HCT116 (cell line): ENCODE measurements around the gene PRKCQ.

Experiments used
- CTCF ChIP-seq, 3 experiments: fragments of 200-600 bp in 1 of 3; sonication (generic) in 1 of 3; IDR thresholded peaks in 2 of 3; conservative IDR thresholded peaks in 1 of 3; 2 replicates each; pipeline ENCODE4 v1.5.1; 2012 to 2017; ENCODE audit warnings: low read depth in 2 of 3, low read length in 2 of 3, antibody characterized with exemption in 1 of 3, borderline replicate concordance in 1 of 3, control low read depth in 1 of 3, mild to moderate bottlenecking in 1 of 3, mixed read lengths in 1 of 3, mixed run types in 1 of 3, moderate library complexity in 1 of 3; ENCODE audit not compliant: insufficient read depth in 1 of 3
- EGR1 ChIP-seq: IDR thresholded peaks from 2 replicates; pipeline ENCODE4 v1.6.1; 2012; ENCODE audit warnings: low read depth
- MAX ChIP-seq: IDR thresholded peaks from 2 replicates; pipeline ENCODE4 v1.6.1; 2012
- RAD21 ChIP-seq: IDR thresholded peaks from 2 replicates; pipeline ENCODE4 v1.6.1; 2012; ENCODE audit warnings: low read depth, mild to moderate bottlenecking
- SIN3A ChIP-seq: IDR thresholded peaks from 2 replicates; pipeline ENCODE4 v1.6.1; 2012; ENCODE audit warnings: low read depth
- TF ChIP-seq, protein P1 (sequence below): IDR thresholded peaks from 2 replicates; pipeline ENCODE4 v1.6.1; 2012; ENCODE audit warnings: low read depth

DNA sequence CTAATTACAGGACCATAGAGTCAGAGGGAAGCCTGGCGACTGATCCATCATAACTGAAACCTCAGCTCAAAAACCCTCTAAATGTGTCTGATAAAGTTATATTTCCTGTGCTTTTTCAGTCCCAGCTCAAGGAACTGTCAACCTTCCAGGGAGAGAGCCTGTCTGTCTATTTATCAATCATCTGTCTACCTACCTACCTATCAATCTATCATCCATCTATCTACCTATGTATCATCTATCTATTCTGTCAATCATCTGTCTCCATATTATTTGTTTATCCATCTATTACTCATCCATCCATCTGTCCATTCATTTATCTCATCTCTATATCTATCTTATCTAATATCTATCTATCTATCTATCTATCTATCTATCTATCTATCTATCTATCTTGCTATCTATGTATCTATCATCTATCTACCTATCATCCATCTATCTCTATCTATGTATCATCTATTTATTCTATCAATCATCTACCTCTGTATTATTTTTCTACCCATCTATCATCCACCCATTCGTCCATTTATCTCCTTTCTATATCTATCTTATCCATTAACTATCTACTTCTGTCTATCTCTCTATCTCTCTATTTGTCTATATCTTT is 161.4 kb downstream of the PRKCQ start:
- TF ChIP-seq, protein P1, sequence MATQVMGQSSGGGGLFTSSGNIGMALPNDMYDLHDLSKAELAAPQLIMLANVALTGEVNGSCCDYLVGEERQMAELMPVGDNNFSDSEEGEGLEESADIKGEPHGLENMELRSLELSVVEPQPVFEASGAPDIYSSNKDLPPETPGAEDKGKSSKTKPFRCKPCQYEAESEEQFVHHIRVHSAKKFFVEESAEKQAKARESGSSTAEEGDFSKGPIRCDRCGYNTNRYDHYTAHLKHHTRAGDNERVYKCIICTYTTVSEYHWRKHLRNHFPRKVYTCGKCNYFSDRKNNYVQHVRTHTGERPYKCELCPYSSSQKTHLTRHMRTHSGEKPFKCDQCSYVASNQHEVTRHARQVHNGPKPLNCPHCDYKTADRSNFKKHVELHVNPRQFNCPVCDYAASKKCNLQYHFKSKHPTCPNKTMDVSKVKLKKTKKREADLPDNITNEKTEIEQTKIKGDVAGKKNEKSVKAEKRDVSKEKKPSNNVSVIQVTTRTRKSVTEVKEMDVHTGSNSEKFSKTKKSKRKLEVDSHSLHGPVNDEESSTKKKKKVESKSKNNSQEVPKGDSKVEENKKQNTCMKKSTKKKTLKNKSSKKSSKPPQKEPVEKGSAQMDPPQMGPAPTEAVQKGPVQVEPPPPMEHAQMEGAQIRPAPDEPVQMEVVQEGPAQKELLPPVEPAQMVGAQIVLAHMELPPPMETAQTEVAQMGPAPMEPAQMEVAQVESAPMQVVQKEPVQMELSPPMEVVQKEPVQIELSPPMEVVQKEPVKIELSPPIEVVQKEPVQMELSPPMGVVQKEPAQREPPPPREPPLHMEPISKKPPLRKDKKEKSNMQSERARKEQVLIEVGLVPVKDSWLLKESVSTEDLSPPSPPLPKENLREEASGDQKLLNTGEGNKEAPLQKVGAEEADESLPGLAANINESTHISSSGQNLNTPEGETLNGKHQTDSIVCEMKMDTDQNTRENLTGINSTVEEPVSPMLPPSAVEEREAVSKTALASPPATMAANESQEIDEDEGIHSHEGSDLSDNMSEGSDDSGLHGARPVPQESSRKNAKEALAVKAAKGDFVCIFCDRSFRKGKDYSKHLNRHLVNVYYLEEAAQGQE: no peak
- TF ChIP-seq MAX: no peak
- no peak for TF ChIP-seq SIN3A
- no peak for TF ChIP-seq EGR1
- no peak for TF ChIP-seq CTCF (IDR thresholded peaks at IDR 0.05 in 2 of 3, conservative IDR thresholded peaks at IDR 0.05 in 1 of 3; ENCODE audit: borderline replicate concordance in 1 of 3, insufficient read depth in 1 of 3, low read depth in 2 of 3, low read length in 2 of 3)
- TF ChIP-seq RAD21: no peak
